ENCODE data around the gene MDH1.

The MDH1 gene

GRCh38 chr2:63628403-63628942, 39.7 kb downstream of the MDH1 start:
- no peak for DNase-seq (ENCODE audit: low read depth in 1 of 2, low spot score in 1 of 2)

DNA sequence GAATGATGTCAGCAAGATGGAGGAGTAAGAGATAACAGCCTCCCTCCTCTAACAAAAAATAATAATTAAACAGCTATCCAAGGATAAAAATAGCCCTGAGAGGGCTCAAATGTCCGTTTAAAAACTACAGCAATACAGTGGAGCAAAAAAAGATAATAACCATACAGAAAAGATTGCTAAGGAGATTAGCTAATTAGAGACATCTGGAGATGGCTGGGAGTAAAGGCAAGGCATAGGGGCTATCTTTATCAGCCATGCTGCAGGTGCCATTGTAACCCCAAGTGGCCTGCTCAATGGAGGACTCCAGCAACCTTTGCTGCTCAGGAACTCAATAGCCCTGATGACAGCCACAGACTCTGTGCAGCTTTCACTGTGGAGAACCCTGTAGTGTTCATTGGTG, 42.7 kb downstream of the MDH1 start:
- no peak for DNase-seq (ENCODE audit: low read depth in 1 of 2, low spot score in 1 of 2)

DNA sequence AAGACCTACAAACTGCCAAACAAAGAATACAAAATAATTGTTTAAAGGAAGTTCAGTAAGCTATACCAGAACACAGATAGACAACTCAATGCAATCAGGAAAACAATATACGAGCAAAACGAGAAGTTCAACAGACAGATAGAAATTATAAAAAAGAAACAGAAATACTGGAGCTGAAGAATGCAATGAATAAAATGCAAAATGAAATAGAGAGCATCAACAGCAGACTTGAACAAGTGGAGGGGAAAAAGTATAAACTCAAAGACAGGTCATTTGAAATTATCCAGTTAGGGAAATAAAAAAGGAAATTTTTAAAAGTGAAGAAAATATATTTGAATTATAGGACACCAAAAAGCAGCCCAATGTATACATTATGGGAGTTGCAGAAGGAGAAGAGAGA, 43.6 kb downstream of the MDH1 start:
- no peak for DNase-seq (ENCODE audit: low read depth in 1 of 2, low spot score in 1 of 2)

DNA sequence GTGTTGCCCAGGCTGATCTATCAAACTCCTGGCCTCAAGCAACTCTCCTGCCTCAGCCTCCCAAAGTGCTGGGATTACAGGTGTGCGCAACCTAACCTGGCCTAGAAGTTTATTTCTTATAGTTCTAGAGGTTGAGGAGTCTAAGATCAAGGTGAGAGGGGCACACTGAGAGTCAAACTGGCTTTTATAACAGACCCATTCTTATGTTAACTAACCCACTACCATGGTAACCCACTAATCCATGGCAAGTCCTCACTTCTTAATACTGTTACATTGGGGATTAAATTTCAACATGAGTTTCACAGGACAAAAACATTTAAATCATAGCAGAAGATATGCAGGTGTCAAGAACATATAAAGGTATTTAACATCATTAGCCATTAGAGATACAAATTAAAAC, 50.6 kb downstream of the MDH1 start:
- no peak for DNase-seq (ENCODE audit: low read depth in 1 of 2, low spot score in 1 of 2)

GRCh38 chr2:63642946-63643345, 54.2 kb downstream of the MDH1 start:
- DNase-seq (ENCODE audit: low read depth in 1 of 2, low spot score in 1 of 2), result no peak

- DNase-seq (ENCODE audit: low read depth in 1 of 2, low spot score in 1 of 2), result no peak
These were observed 54.7 kb downstream of the MDH1 start for GRCh38 chr2:63643486-63643885.

- DNase-seq (ENCODE audit: low read depth in 1 of 2, low spot score in 1 of 2), result no peak
These were observed 59.9 kb downstream of the MDH1 start for GRCh38 chr2:63648632-63649031.

DNA sequence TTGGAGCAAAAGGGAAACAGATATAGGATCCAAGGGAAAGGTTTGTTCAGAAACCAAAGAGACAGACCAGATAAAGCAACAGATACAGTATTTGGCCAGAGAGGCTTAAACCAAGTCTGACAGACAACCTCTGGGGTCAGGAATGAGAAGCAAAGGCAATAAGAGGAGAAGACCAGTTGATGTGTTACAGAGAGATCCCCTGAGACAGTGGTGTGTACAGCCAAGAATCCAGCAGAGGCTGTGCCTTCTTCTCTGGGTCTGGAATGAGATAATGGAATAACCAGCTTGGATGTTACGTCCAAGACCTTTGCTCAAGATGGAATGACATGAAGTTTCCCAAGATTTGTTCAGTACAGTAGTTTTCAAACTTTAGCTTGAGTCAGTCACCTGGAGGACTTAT, 61.1 kb downstream of the MDH1 start:
- DNase-seq (ENCODE audit: low read depth in 1 of 2, low spot score in 1 of 2), result no peak

DNA sequence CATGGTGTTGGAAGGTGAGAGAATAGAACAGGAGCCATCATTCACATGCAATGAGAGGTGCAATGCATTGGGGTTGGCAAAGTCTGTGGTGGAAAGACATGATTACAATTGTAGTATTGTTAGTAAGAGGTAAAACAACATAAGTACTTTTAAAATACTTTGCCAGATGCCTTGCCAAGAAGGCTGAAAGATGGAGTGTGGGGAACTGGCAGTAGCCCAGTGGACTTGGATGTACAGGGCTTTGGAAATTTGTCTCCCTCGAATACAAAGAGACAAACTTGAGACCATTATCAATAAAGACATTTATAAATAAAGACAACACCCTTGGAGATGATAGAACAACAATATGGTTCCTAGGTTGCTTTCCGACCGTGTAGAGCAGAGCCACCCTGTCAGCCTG, 62.0 kb downstream of the MDH1 start:
- no peak for DNase-seq (ENCODE audit: low read depth in 1 of 2, low spot score in 1 of 2)

DNA sequence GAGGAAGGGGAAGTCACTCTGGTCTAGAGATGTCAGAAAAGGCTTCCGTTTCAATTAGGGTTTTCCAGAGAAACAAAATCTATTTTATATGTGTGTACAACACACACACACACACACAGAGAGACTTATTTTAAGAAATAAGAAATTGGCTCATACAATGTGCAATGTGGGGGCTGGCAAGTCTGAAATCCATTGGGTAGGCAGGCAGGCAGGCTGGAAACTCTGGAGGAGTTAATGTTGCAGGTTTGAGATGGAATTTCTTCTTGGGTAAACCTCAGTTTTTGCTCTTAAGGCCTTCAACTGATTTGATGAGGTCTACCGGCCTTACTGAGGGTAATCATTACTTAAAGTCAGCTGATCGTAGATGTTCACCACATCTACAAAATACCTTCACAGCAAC, 62.6 kb downstream of the MDH1 start:
- DNase-seq (ENCODE audit: low read depth in 1 of 2, low spot score in 1 of 2), result no peak

GRCh38 chr2:63651861-63652651, 63.3 kb downstream of the MDH1 start:
- no peak for DNase-seq (ENCODE audit: low read depth in 1 of 2, low spot score in 1 of 2)

- no peak for DNase-seq (ENCODE audit: low read depth in 1 of 2, low spot score in 1 of 2)
These were observed 63.9 kb downstream of the MDH1 start for GRCh38 chr2:63652652-63652985.

DNA sequence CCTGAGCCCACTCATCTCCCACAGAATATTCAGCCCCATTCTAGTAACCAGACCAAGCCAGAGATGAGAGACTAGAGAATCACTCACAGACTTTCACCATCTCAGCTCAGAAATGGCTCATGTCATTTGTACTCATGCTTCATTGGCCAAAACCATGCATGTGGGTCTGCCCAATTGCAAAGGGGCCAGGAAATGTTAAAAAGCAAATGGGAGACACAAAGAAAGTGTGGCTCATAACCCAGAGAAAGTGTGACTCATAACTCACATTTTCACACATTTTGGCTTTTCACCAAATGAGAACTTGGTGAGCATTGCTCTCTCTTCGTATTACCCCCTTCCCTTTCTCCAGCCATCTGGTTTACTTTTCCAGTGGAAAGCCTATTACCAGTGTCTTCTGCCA, 66.2 kb downstream of the MDH1 start:
- DNase-seq (ENCODE audit: low read depth in 1 of 2, low spot score in 1 of 2), result peak in 1 of 2 donors; percentile 17

Data from activated CD4-positive, alpha-beta T cell treated with anti-CD3 and anti-CD28 coated beads, Interleukin-2, amount 50 U/mL, for 24 hours (primary cell).